Left hindlimb (tissue), 1 donor: Measurements from ENCODE around the gene TSHZ2.

Experiments
- DNase-seq: peaks from one replicate; pipeline ENCODE4 v3.0.0-alpha.2; 2018

TSHZ2 gene, protein sequence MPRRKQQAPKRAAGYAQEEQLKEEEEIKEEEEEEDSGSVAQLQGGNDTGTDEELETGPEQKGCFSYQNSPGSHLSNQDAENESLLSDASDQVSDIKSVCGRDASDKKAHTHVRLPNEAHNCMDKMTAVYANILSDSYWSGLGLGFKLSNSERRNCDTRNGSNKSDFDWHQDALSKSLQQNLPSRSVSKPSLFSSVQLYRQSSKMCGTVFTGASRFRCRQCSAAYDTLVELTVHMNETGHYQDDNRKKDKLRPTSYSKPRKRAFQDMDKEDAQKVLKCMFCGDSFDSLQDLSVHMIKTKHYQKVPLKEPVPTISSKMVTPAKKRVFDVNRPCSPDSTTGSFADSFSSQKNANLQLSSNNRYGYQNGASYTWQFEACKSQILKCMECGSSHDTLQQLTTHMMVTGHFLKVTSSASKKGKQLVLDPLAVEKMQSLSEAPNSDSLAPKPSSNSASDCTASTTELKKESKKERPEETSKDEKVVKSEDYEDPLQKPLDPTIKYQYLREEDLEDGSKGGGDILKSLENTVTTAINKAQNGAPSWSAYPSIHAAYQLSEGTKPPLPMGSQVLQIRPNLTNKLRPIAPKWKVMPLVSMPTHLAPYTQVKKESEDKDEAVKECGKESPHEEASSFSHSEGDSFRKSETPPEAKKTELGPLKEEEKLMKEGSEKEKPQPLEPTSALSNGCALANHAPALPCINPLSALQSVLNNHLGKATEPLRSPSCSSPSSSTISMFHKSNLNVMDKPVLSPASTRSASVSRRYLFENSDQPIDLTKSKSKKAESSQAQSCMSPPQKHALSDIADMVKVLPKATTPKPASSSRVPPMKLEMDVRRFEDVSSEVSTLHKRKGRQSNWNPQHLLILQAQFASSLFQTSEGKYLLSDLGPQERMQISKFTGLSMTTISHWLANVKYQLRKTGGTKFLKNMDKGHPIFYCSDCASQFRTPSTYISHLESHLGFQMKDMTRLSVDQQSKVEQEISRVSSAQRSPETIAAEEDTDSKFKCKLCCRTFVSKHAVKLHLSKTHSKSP (N-terminal part only)

DNA sequence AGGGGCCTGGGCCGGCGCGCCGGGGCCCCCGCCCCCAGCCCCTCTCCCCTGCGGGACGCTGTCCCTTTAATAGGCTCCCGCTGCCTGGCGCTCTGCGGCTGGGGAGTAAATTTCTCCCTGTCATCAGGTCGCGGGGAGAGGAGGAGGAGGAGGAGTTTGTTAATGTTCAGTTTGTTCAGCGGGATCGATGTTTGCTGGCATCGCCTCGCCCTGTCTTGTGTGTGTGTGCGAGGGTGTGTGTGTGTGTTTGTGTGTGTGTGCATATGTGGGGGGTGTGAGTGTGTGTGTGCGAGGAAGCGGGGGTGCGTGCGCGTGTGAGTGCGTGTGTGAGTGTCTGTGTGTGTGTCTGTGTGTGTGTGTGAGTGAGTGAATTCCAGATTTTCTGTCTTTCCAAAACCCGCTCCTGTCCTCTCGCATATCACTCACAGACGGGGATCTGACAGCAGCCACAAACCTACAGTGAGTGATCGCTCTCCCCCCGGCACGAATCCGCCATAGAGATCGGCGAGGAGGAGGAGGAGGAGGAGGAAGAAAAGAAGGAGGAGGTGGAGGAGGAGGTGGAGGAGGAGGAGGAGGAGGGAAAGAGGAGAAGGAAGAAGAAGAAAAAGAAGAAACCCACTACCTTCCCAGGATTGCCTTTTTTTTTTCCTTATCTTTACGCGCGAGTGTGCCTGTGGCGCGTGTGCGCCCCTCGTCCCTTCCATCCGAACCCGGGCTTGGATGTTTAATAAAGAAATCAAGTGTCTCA lies at the start of gene TSHZ2:
Gene TSHZ2, plus strand, starts transcription at position 169 of the 748 bp plus-strand sequence. CDS start 936 bp downstream, outside the sequence.
- DNase-seq, result peak; percentile 85

DNA sequence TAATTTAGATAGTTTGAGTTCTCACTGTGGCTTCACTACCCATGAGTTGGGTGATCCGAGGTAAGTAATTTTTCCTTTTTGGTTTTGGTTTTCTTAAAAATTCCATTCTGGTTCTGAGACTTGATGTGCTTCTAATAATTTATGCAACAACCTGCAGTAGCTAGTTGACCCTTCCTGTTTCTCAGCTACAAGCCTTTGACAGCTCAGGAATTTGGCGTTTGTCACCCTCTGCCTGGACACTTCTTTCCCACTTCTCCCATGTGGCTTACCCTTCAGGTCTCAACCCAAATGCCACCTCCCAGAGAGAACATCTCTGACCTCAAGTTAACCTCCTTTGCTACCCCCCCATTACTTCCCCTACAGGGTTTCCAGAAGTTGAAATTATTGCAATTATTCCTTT lies 49.7 kb upstream of the TSHZ2 start:
- no peak for DNase-seq

DNA sequence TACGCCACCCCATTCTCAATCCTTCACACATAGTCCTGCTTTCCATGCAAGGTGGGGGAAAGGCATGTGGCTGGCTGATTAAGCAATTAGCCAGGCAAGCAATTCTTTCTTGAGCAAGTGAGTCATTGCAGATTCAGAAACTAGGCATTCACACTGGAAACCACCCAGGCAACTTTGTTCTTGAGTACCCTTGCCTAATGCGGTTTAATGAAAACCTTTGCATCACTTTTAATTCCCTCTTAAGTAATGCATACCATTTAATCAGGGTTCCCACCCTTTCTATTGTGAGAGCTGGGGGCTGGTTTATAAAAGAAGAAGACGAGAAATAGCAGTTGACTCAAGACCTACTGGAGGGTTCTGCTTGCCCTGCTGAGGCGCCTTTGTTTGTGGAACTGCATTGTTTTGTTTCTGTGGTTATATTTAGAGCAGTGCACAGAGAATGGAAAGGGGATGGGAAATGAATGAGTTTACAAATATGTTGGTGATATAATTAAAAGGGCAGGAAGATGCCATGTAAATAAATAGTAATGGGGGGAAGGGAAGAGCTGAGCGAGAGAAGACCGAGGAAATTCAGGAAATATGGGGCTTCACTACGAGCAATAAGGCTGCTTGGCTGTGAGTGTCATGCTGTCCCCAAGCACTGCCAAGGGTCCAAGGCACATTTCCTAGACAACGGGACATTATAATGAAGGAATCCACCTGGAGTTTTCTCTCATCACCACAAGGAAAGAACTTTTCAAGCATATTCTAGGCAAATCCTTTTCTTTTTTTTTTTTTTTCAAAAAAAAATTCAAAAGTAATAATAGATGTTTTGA lies 48.8 kb upstream of the TSHZ2 start:
- DNase-seq, result no peak

DNA sequence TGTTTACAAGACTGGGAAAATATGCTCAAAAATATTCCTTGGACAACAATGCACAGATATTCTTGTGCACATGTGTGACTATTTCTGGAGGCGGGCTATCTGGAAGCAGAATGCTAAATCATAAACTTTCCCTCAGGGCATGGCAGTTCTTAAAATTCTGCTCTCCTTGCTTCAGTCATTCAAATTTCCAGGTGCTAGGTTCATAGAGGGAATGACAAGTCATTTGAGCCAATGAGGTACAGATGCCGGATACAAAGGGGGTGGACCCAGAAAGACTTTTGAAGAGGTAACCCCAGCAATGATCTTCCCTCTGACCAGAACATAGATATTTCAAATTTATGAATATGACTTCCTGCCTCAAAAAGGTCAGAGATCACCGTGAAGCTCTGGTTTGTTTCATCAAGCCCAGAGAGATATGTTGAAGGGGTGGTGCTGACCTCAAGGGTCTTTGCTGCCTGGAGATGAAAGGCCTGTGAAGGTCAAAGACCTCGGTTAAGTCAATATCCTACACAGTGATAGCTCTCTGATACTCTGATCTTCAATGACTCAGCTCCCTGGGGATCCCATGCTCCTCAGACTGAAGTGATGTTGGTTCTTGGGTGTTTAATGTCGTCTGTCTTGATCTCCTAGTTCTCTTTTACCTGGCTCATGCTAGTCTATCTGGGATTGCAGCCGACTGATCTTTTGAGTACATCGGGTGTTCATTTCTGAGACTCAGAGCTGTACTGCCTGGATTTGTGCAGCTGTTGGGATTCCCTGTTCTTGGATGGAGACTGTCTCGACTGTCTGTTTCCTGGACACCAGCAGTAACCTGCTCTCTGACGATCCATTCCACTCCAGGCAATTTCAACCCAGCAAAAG lies 47.5 kb upstream of the TSHZ2 start:
- no peak for DNase-seq

DNA sequence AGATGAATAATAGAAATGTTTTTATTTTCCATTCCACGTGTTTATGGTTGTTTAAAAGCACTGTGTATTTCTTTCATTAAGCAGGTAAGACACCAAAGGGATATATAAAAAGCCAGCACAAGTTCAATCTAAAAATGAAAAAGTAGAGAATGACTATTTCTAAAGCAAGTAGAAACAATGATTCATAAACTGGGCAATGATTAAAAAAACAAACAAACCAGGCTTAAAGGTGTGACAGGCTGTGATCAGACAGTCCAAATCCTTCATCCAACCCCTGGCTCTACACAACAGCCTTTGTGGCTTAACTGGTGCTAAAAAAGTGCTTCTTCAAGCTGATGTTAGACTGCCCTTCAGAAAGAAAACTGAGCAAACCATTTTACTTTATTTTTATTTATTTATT lies 45.7 kb upstream of the TSHZ2 start:
- no peak for DNase-seq

DNA sequence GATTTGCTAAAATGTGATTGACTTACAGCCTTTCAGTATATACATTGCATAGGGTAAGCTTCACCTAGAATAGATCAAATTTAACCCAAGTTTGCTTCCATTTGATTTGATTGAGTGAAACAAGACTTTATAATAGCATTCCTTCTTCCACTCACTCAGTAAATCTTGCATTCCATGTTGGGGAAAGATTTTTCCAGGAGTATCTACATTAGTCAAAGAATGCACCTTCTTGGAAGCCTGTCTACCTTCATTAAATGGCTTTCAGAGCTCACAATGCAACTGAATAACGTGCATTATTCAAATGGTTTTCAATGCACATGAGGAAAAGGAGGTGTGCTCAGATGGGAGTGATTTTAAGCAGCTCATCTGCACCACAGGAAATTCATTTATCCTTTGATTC lies 38.3 kb upstream of the TSHZ2 start:
- DNase-seq, result no peak

DNA sequence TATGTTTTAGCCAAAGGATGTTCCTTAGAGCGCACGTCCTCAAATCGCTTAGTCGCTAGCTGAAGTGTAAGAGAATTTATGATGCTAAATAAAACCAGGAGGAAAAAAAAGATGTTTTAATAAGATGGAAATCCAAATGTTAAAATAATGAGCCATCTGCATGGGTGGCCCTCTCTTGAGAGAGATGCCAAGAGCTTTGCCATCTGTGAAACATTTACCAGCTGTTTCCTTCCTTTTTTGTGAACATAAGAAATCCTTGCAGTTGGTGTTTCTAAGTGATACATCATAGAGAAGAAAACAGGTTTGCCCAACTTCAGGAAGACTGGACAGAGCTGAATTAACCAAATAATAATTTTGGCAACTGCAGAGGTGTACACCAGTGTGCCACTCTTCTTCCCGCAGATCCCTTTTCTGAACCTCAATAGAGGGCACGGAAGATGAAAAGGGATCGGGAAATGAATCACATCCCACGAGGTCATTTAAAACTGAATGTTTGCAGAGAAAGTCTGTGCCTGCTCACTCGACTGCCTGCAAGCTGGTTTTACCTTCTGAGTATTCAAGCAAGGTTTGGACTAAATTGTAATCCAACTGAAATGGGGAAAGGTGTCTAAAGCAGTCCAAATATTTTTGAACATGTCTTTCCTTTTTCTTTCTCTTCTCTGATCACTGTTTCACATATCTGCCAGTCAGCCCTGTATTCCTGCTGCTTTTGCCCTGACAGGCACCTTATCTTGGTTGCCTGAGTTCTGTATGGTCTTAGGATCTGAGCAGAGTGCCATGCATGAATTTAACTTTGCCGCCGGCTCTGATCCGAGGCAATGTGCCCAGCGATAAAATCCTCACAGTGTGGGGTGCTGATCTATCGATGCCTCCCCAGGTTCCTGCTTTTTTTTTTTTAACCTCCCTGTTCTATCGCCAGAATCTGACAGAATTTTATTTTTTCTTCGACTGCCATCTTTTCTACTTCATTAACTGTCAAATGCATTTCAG lies 35.5 kb upstream of the TSHZ2 start:
- DNase-seq, result no peak

DNA sequence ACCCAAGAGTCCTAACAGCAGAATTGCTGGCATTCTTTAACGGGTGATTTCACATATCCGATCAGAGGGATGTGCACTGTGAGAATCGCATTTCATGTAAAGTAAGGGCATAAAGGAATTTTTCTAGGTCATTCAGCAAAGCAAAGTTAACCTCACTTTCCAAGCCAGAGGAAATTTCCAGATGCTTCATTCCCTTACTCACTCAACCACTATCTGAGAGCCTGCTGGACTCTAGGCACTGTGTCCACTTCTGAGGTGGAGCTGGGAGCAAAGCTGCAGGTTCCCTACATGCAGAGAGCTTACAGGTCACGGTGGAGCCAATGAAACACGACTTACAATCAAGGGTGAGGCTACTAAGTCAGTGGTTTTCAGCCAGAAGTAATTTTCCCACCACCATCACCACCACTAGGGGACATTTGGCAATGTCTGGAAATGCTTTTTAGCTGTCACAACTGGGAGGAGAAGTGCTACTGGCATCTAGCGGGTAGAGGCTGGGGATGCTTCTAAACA lies 34.5 kb upstream of the TSHZ2 start:
- no peak for DNase-seq

DNA sequence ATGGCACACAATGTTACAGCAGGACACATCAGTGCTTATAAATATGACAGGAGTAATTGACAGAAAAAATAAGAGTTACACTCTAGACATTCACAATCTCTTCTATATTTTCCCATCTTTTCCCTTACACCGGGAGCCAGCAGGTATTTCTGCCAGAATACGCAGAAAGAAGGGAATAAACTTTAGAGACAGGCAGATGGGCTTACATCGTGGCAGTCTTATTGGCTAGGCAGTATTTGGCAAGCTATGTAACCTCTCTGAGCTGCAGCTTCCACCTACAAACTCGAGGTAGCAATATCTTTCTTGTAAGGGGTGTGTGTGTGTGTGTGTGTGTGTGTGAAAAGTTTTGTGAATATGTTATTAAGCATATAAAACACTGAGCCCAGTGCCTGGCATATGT lies 33.0 kb upstream of the TSHZ2 start:
- no peak for DNase-seq

DNA sequence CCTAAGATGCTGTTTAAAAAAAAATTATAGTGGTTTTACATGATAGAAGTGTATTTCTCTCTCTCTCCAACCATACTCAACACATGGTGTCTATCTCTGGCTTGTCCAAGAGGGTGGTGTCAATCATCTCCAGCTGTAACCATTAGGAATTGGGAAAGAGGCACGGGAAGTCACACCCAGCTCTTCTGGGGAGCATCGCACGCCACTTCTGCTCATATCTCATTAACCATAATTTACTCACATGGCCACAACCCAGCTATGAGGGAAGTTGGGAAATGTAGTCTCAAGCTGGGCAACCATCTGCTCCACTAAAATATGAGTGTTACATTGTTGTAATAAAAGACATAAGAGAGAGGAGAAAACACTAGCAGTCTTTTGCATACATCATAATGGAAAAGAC lies 30.4 kb upstream of the TSHZ2 start:
- DNase-seq, result no peak

DNA sequence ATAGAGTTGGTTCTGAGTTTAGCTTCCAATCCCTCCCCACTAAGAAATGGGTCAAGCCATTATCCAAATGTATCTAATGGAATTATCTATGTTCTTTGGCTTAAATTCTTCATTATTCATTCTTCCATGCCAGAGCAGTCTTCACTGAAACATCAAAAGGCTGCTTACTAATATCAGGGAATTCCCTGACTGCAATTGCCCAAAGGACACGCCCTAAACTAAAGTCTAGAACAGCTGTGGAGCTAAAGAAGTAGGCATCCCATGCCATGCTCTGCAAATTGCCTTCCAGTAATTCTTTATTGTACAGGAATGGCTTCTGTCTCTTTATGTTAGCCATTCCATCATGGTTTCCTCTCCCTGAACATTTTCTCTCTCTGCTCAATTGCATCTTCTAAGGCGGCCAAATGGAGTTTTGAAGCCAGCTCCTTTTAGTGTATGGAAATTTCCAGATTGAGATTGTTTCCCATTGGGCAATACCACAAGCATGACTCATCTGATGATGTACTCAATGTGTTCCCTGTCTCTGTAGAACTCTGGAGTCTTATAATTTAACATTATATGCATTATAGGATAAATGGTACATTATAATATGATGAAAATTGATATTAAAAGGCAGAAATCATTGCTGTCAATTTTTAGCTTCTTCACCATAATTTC lies 28.8 kb upstream of the TSHZ2 start:
- DNase-seq, result no peak

DNA sequence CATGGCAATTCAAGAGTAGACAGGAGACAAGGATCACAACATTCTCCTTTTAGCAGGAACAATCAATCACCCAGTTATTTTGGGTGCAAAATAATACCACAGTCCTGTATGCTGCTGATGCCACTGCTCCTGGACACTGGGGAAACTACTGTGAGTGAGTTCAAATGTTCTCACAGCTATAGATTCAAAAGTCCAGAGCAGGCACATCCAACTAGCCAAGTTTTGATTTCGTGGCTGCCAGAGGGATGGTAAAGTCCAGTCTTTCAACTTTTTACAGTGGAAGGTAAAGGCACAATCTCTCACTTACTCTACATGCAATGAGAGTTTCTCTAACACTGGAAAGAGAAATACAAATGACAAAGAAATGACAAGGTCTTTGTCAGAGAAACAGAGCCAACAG lies 26.9 kb upstream of the TSHZ2 start:
- DNase-seq, result no peak

DNA sequence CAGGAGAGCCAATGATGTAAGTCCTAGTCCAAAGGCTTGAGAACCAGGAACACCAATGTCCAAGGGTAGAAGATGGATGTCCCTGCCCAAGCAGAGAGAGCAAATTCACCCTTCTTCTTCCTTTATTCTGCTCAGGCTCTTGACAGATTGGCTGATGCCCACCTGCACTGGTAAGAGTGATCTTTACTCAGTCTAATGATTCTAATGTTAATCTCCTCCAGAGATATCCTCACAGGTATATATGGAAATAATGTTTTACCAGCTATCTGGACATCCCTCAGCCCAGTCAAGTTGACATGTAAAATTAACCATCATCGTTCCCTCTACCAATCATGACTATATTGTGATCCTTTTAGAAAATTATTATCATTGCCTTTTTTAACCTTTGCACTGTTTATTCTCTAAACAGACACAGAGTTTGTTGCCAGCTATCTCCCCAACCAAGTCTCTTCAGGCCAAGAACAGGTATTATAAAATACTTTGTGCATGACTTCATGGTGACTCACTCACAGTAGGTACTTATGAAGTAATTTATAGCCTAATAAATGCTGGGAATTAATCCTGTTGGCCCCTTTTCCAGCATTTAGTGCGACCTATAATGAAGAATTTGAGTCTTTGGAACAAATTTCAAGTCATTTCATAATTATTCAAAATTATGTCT lies 26.2 kb upstream of the TSHZ2 start:
- no peak for DNase-seq

DNA sequence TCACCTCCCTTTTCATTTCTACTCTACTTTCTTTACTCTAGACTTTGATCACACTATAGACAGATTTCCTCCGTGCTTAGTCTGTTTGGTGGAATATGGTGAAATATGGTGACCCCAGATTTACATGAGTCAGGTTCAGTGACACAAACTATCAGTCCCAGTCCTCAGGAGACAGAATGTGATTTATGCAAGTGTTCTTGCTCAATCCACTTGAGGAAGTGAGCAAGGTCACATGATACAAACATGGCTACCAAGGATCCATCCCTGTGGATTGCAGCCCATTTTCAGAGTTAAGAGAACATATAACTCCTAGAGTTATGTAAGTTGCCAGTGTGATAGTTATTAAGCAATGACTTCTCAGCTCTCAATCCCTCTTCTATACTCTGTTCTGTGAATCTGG lies 23.7 kb upstream of the TSHZ2 start:
- no peak for DNase-seq

DNA sequence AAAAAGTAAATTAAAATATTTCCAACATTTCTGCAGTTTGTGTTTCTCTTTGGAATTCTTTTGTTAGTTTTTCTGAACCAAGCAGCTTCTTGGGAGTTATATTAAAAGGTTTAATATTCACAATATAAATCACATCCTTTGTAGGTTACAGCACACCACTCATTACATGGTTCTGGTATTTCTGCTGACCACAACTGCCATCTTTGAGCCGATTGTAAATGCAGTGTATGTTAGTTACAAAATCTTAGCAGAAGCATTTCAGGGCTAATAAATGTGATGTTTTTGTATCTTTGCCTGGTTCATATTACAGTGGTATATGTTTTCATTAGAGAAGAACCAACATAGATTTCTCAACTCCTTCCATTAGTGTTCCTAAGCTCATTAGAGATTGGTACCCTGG lies 19.1 kb upstream of the TSHZ2 start:
- DNase-seq, result no peak

DNA sequence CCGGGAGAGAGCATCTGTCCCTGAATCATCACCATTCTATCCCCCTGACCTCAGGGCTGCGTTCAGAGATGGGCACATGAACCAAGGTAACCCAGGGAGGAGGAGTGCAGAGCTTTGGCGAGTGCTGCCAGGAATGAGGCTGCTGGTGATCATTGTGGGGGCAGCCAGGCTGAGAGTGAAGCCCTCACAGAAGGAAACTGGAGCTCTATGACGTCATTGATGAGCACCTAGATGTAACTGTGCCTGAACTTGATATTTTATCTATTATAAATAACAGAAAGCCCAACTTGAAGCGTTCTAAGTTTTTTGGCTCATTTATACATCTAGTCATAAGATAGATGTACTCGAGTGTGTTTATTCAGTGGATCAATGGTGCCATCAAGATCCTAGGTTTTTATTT lies 17.3 kb upstream of the TSHZ2 start:
- no peak for DNase-seq

DNA sequence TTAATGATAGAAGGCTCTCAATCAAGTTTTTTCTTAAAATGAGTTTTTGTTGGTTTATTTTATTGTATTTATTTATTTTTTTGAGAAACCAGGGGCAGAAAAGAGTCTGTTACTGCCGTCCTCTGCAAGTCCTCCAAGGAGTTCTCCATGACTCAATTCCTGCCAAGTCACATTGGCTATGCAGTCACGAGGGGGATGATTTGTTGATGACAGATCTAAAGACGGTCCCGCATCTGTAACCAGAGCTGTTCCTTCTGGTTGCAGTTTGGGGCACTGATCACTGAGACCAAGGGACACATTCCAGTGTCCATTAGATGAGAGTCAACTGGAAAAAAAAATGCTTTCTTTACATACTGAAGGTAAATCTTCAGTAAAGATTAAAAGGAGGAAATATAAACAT lies 13.9 kb upstream of the TSHZ2 start:
- no peak for DNase-seq

DNA sequence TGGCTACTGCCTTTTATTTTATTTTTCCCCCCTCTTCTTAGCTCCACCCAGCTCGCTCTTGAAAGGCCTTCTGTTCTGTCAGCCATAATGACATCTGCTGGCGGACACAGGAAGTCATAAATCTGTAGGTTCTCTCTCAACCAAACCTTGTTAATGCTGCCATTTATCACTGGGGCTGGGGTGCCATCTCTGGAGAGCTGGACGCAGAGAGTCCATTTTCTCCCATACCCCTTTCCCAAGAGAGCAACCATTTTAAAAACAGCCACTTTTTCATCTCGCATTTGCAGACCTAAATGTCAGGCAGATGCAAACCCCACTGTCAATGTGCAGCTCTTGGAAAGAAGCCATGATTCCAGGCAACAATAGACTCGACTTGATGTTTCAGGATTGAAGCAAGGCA lies 13.0 kb upstream of the TSHZ2 start:
- no peak for DNase-seq

DNA sequence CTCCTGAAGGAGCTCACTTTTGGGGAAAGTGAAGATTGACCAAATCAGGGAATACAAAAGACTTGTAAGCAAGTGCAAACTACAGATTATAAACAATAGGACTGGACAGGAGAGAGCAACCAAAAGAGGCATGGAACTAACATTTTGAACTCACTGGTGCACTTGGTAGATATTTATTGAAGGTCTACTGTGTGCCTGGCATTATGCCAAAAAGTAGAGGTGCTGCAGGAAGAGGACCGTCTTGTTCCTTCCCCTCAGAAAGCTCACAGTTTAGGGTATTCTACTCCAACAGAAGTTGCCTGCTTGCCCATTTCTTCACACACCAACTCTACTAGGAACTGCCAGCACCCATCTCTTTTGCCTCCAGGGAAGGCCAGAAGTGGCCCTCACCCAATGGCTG lies 10.0 kb upstream of the TSHZ2 start:
- DNase-seq, result no peak
